HG03139 (cell line): ENCODE data around the gene AP4M1.

Source experiments
- ATAC-seq: cut with Tn5 transposase; IDR thresholded peaks from one replicate; pipeline ENCODE4 v1.9.1; 2021; ENCODE audit not compliant: unreplicated experiment

AP4M1 gene, protein sequence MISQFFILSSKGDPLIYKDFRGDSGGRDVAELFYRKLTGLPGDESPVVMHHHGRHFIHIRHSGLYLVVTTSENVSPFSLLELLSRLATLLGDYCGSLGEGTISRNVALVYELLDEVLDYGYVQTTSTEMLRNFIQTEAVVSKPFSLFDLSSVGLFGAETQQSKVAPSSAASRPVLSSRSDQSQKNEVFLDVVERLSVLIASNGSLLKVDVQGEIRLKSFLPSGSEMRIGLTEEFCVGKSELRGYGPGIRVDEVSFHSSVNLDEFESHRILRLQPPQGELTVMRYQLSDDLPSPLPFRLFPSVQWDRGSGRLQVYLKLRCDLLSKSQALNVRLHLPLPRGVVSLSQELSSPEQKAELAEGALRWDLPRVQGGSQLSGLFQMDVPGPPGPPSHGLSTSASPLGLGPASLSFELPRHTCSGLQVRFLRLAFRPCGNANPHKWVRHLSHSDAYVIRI

DNA sequence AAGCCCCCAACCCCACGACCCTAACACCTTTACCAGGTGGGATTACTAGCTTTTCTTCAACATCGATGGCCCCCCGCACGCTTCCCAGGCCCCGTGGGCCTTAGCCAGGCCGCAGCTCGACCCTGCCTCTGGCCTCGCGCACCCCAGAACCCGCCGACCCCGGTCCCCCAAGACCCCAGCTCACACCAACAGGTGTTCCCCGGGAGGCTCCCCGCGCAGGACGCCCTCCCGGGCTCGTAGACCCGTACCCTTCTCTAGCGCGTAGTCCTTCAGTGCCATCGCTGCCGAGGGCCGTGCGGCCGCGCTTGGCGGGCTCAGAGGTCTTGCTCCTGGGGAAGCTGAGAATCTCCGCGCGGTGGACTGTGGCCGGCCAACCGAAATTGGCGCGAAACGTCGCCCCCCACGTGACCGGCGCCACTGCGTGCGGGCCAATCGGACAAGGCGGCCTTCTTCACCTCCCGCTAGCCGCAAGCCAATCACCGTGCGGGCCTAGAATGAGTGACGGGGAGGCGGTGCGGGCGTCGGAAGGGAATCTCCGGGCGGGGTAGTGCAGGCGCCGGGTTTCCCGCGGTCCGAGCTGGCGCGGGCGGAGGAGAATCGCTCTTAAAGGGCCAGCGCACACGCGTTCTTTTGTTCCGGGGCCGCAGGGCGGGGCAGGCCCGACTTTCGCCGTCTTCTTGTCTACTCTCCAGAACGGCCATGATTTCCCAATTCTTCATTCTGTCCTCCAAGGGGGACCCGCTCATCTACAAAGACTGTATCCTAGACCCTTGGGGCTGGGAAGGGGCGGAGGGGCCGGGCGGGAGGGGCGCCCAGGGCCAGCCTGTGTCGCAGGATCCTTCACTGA is at the start of gene AP4M1, which contains the start of gene MCM7:
Gene AP4M1 (plus strand): TSS at position 628 of the 847 bp plus-strand sequence. CDS start 72 bp downstream, at position 700.
Gene MCM7 (minus strand): TSS at position 382 of the 847 bp plus-strand sequence. CDS start 103 bp downstream, at position 279.
- ATAC-seq, result peak; percentile 75

DNA sequence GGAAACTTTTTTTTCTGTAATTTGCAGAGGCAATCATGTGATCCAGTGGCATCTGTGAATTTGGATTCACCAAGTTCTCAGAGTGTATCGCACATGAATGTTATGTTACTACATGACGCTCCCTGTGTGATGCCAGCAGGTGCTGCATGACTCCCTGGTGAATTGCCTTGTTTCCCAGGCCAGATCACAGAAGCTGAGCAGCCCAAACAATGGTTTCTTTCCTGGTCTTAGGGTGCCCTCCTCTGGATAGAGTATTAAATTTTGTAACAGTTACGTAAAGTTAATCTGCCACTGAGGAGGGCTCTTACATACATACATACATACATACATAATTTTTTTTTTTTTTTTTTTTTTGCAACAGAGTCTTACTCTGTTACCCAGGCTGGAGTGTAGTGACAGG is 48.2 kb upstream of the AP4M1 start:
- no peak for ATAC-seq

DNA sequence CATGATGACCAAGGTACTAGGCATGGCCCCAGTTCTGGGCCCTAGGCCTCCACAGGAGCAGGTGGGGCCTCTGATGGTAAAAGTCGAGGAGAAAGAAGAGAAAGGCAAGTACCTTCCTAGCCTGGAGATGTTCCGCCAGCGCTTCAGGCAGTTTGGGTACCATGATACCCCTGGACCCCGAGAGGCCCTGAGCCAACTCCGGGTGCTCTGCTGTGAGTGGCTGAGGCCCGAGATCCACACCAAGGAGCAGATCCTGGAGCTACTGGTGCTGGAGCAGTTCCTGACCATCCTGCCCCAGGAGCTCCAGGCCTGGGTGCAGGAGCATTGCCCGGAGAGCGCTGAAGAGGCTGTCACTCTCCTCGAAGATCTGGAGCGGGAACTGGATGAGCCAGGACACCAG is 44.4 kb upstream of the AP4M1 start:
- no peak for ATAC-seq

DNA sequence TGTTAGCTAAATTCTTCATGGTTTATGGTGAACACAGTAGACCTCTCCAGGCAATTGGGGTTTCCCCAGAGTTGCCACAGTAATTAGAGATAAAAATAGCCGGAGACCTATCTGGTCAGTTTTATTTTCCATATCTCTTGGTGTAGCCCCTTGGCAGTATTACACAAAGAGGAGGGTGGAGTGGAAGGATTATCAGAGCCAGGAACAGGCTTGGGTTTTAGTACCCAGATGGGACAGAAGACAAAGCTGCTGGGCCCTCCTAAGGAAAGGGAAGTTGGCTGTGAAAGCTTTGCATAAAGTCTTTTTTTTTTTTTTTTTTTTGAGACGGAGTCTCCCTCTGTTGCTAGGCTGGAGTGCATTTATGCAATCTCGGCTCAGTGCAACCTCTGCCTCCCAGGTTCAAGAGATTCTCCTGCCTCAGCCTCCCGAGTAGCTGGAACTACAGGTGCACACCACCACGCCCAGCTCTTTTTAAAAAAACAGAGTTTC is 42.1 kb upstream of the AP4M1 start:
- no peak for ATAC-seq

DNA sequence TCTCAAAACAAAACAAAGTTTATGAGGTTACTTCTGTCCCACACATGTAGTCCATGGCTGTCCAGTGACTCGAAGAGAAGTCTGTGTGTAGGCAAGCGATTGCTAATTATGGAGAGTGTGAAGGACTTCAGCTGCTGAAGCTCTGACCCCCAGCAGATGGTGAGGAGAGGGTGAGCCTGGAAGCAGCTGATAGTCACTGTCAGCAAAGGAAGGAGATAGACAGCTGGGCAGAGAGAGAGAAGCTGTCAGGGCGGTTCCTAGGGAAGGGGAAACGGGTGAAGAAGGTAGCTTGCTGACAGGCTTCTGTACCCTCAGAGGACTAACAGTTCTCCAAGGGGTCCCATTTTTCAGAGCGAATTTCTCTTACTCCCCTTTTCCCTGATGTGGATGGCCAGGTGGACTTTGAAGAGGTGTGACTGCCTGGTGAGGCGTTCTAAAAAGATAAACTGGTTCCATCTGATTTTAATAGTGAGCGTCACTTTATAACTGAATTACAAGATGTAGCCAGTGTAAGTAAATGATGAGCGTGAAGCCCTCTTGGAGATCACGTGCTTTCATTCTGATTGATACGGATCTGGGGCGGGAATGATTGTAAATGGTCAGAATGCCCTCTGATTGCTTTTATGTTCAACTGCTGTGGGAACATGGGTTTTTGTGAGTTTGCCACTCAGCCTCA is 39.8 kb upstream of the AP4M1 start:
- ATAC-seq, result no peak

DNA sequence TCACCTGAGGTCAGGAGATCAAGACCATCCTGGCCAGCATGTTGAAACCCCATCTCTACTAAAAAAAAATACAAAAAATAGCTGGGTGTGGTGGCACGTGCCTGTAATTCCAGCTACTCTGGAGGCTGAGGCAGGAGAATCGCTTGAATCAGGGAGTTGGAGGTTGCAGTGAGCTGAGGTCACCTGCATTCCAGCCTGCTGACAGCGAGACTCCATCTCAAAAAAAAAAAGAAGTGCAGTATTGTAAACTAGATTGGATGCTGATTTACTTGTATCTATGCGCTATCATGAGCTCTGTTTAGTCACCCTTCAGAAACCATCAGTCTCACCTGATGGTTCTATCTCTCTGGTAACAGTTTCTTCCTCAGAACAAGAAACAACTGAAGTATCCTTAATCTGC is 38.1 kb upstream of the AP4M1 start:
- no peak for ATAC-seq

DNA sequence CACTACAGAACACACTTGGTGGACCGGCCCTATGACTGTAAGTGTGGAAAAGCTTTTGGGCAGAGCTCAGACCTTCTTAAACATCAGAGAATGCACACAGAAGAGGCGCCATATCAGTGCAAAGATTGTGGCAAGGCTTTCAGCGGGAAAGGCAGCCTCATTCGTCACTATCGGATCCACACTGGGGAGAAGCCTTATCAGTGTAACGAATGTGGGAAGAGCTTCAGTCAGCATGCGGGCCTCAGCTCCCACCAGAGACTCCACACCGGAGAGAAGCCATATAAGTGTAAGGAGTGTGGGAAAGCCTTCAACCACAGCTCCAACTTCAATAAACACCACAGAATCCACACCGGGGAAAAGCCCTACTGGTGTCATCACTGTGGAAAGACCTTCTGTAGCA is 37.3 kb upstream of the AP4M1 start:
- ATAC-seq, result no peak

DNA sequence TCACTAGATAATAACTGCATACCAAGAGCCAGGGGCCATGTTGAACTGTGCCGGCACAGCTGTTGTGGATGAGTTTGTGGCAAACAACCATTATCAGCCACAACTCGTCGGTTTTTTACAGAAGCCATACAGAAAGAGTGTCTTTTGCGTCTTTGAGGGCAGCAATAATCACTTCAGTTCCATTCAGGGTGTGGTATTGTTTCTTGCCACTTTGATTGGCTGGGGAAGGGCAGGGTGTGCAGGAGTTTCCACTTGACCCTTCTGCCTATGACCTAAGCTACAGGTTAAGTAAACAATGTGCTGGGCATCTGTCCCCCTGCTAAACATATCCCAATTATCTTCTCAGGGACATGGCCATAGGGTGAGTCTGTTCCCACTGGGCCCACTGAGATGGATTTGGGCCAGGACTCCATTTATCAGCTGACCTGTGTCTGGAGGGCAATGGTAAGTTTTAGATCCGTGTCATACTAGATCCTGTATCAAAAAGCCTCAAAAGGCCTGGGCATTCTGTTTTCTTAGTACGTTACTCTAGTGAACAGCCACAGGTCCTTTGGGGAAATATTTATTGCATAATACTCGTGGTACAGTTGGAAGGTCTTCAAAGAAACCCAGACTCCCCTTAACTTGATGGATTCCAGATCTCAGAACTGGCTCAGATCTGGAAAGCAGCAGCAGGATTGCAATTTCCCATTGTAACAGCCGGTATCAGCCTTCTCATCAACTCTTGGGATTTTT is 35.8 kb upstream of the AP4M1 start:
- no peak for ATAC-seq

DNA sequence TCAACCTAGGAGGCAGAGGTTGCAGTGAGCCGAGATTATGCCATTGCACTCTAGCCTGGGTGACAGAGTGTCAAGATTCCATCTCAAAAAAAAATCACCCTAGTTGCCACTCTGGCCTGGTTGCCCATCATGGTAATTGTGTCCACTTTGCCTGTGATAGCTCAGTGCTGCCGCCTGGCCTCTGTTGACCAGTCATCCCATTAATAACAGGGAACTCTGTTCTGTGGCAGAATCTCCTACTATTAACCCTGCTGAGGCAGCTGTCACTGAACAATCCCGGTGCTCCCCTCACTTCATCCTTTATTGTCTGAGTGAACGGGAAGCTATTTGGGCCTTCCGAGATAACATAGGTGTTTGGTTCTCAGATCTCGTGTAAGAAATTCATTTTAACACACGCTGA is 34.5 kb upstream of the AP4M1 start:
- no peak for ATAC-seq

DNA sequence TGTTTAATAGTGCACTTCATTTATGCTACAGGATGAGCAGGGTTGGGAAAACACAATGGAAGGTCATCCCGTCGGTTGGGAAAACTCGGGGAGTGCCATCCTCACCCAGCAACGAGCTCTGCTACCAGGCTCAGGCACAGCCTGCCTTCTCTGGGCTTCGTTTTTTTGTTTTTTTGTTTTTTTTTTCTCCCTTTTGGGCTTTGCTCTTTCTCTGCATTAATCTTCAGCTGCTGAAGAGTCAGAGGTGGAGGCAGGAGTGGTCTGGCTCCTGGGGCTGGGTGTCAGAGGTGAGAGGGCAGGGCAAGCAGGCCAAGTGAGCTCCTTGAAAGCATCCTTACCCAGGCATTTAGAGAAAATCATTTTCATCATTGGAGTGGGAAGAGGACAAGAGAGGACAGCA is 31.5 kb upstream of the AP4M1 start:
- no peak for ATAC-seq

DNA sequence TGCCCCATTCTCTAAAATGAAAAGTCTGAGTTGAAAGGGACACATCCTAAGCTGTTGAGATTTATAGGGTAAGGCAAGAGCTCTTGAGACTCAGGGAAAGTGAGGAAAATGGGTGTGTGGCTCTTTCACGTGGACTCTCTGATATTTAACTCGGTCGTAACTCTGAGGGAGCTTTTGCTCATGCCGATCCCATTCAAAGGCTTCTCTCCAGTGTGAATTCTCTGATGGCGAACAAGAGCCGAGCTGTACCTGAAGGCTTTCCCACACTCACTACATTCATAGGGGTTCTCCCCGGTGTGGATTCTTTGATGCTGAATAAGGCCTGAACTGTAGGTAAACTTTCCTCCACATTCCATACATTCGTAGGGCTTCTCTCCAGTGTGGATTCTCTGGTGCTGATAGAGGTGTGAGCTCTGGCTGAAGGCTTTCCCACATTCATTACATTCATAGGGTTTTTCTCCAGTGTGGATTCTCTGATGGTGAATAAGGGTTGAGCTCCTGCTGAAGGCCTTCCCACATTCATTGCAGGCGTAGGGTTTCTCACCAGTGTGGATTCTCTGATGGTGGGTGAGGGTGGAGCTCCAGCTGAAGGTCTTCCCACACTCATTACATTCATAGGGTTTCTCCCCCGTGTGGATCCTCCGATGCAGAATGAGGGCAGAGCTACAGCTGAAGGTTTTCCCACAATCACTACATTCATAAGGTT is 30.3 kb upstream of the AP4M1 start:
- ATAC-seq, result no peak

DNA sequence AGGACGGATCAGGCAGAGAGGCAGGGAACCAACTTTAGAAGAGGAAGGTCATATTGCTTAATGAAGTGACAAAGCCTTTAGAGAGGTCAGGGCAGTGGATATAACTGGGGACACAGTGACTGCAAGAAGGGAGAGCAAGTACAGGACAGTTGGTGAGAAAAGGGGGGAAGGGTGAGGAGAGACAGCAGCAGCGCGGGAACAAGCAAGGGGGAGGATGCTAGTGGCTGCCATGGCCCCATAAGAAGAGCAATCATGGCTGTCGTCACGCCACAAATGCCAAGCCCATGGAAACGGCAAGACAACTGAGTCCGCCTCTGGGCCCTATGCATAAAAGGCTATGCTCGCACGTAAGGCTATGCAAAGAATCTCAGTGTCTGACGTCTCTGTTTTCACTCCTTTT is 29.0 kb upstream of the AP4M1 start:
- no peak for ATAC-seq

DNA sequence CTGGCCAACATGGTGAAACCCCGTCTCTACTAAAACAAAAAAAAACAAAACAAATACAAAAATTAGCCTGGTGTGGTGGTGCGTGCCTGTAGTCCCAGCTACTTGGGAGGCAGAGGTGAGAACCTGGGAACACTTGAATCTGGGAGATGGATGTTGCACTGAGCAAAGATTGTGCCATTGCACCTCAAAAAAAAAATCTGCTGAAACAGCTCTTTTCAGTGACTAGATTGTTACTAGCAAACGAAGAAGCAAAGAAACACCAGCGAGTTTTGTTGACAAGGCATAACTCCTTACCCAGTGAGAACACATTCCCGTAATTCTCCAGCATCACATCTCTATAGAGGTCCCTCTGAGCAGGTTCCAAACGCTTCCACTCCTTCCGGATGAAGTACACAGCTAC is 26.6 kb upstream of the AP4M1 start:
- no peak for ATAC-seq

DNA sequence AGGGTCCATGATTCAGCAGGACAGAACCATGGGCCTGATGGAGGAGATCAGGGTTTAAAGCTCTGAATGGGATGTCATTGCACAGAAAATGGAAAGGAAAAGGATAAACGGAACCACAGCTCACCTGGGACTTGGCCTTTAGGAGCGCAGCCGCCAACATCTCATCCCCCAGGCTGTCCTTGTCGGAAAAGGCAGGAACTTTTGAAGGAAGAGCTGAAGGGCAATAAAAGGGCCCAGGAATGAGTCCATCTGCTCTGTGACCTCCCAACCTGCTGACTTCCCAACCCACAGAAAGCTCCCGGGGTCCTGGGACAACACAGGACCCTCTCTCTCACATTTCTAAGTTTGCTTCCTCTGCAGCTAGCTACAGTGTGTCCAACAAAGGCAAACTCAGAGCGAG is 26.0 kb upstream of the AP4M1 start:
- ATAC-seq, result no peak

DNA sequence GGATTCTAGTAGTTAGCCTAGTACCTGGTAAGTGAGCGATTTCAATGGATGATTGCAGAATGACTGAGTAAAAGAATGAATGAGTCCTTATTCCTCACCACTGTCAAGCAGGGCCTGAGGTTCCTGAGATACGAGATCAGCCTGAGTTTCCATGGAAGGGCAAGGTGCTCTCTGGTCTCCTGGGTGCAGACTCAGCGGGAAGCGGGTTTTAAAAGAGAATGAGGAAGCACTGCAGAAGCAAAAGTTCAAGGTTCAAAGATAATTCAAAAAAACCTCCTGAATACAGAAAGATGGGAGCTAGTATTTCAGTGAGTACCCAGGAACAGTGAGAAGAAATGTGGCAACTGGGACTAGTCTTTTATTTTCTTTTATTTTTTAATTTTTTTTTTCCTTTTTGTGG is 24.2 kb upstream of the AP4M1 start:
- no peak for ATAC-seq

DNA sequence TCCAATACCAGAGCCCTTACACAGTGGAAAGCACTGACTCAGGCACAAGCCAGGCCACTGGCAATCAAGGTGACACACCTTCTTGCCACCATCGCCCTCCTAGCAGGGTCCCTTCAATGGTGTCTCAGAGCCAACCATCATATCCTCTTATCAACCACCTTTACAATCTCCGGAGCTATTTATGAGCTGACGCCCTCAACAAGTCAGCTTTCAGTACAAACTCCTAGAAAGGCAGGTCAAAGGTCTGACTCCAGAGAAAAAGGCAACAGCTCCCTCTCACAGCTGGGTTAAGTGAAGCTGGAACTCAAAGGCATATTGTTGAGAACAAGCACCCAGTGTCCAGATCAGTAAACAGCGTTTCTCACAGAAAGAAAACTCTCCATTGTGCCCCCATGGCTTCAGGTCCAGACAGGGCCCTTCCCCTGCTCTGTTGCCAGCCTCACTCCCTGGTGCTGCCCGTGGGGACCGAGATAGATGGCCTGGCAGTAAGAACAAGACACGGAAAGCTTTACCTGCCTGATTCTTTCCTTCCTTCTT is 22.4 kb upstream of the AP4M1 start:
- no peak for ATAC-seq

DNA sequence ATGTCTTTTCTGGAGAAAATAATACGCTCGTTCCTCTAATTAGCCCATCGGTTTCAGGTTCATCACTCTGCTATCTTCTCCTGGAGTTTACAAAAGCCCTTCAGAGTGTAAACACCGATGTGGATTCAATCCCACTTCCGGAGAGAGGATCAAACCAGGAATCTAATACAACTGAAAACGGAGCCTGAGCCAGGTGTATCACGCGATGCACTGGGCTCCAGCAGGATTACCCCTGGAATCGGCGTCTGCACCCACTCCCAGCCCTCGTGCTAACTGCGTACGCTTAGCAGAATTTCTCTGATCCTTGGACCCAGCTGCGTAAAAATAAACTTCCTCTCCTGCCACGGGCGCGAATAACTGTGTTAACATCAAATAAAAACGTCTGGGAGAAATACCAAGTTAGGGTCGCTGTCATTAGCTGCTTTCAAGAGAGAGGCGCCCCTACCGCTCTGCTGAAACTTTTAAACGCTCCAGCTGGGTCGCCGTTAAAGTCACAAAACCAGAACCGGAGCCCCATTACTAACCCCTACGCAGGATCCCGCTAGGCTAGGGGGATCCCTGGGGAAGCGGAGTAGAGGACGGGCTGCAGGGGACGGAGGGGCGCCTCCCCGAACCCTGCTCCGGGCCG is 20.4 kb upstream of the AP4M1 start:
- no peak for ATAC-seq

DNA sequence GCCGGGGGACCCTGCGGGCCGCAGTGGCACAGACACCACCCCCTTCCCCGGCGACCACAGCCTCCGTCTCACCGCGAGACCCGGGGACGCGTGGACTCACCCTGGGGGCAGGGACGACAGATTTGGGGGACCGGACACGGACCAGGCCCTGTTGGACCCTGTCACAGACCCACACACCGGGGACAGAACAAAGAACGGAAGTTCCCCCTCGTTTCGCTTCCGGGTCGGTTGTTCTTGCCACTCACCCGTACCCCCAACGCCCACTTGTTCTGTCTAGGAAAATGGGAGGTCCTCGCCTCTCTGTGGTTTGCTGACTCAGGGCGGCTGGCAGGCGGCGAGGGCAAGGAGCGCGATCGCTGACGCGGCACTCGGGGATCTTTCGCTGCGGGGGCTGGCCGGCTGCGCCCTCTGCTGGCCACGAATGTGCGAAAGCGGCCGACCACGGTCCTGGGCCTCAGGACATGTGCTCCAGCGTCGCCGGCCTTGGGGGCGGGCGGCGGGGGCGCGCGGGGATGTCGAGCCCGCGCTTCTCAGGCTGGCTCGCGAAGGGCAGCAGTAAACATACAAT is 19.8 kb upstream of the AP4M1 start, which contains the start of gene ZNF3:
Gene ZNF3 (minus strand): TSS at position 189 of the 568 bp plus-strand sequence. CDS start 4,366 bp downstream, outside the sequence.
- ATAC-seq, result peak; percentile 70

DNA sequence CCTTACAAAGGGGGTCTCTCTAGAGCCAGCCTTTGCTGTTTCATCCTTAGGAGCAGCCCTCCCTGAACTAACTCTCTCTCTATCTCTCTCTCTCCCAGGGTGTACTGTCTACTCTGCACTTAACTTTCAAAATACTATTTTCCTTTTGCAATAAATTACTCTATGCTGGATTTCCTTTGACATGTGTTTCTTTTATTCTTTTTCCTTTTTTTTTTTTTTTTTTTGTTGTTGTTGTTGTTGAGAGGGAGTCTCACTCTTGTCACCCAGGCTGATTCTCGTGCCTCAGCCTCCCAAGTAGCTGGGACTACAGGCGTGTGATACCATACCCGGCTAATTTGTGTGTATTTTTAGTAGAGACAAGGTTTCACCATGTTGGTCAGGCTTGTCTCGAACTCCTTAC is 18.5 kb upstream of the AP4M1 start:
- no peak for ATAC-seq
